ENCODE data around the gene DIP2C.
"Not testable (repeated sequence)": the region's sequence is repeated elsewhere in the genome, so short reads cannot be mapped to it uniquely, and the experiment has no call there.

DIP2C gene, protein sequence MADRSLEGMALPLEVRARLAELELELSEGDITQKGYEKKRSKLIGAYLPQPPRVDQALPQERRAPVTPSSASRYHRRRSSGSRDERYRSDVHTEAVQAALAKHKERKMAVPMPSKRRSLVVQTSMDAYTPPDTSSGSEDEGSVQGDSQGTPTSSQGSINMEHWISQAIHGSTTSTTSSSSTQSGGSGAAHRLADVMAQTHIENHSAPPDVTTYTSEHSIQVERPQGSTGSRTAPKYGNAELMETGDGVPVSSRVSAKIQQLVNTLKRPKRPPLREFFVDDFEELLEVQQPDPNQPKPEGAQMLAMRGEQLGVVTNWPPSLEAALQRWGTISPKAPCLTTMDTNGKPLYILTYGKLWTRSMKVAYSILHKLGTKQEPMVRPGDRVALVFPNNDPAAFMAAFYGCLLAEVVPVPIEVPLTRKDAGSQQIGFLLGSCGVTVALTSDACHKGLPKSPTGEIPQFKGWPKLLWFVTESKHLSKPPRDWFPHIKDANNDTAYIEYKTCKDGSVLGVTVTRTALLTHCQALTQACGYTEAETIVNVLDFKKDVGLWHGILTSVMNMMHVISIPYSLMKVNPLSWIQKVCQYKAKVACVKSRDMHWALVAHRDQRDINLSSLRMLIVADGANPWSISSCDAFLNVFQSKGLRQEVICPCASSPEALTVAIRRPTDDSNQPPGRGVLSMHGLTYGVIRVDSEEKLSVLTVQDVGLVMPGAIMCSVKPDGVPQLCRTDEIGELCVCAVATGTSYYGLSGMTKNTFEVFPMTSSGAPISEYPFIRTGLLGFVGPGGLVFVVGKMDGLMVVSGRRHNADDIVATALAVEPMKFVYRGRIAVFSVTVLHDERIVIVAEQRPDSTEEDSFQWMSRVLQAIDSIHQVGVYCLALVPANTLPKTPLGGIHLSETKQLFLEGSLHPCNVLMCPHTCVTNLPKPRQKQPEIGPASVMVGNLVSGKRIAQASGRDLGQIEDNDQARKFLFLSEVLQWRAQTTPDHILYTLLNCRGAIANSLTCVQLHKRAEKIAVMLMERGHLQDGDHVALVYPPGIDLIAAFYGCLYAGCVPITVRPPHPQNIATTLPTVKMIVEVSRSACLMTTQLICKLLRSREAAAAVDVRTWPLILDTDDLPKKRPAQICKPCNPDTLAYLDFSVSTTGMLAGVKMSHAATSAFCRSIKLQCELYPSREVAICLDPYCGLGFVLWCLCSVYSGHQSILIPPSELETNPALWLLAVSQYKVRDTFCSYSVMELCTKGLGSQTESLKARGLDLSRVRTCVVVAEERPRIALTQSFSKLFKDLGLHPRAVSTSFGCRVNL (N-terminal part only)

DNA sequence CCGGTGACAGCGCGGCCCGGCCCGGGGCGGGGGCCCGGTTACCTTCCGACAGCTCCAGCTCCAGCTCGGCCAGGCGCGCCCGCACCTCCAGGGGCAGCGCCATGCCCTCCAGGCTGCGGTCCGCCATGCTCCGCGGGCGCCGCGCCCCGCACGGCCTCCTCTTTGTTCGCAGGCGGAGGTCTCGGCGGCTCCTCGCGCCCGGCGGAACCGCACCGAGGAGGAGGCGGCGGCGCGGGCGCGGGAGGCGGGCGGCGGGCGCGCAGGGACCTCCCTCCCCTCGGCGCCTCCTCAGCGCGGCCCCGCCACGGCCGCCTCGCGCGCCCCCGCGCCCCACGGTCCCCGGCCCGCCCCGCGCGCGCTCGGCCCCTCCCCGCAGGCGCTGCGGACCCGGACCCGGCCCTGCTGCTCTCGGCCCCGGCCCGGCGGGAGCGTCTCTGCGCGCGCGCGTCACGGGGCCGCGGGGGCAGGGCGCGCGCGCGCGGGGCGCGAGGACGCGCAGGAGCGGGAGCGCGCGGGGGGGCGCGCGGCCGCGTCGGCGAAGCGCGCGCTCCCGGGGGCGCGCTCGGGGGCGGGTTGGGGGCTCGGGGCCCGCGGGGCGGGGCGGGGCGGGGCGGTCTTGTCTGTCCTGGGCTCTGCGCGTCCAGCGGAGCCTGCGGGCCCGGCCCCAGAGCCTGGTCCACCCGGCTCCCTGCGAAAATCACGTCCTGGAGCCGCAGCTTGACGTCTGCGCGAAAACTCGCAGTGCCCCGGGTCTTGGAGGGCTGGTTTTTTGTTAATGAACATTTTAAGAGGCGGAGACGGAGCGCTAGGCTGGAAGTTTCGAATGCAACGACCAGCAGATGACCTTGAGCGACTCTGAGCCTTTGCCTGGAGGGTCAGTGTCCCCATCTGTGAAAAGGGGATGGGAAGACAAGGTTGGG lies at the start of gene DIP2C:
TSS of gene DIP2C (minus strand) at position 217 of the 920 bp plus-strand sequence. CDS start at position 127, 90 bp downstream.
- DNase-seq = peak; percentile 19

DNA sequence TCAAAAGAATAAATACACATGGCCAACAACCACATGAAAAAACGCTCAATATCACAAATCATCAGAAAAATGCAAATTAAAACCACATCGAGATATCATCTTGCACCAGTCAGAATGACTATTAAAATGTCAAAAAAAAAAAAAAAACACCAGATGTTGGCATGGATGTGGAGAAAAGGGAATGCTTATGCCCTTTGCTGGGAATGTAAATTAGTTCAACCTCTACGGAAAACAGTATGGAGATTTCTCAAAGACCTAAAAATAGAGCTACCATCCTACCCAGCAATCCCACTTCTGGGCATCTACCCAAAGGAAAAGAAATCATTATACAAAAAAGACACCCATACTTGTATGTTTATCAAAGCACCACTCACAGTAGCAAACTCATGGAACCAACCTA lies 45.0 kb upstream of the DIP2C start:
- no peak for DNase-seq

DNA sequence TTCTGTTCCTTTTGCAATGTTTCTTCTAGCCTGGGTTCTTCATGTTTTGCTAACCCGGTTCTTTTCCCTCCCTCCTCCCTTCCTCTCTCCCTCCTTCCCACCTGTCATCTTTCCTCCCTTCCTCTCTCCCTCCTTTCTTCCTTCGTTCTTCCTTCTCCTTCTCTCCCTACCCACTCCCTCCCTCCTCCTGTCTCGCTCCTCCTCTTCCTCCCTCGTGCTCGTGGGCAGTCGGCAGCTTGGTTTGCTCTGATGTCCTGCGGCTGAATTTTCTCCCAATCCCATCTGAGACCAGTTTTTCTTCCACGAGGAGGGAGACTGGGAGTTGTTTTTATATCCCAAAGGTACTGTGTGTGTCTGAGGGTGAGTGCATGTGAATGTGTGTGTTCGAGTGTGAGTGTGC lies 43.6 kb upstream of the DIP2C start:
- DNase-seq = no peak

DNA sequence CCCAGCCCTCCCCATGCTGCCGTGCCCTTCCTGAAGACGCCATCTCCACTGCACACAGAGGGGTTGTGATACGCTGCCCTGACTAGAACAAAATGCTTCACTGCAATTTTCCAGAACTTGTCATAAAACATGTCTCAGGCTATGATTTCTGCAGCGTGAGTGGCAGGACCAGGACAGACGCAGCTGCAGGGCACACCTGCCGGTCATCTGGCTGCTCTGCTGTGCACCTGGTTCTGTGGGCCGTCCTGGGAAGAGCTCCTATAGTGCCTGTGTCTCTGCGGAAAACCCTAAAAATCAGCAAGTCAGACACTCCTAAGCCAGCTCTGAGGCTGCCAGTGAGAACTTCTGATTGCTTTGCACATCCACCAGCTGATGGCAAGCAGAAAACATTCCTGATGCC lies 39.7 kb upstream of the DIP2C start:
- DNase-seq = no peak

DNA sequence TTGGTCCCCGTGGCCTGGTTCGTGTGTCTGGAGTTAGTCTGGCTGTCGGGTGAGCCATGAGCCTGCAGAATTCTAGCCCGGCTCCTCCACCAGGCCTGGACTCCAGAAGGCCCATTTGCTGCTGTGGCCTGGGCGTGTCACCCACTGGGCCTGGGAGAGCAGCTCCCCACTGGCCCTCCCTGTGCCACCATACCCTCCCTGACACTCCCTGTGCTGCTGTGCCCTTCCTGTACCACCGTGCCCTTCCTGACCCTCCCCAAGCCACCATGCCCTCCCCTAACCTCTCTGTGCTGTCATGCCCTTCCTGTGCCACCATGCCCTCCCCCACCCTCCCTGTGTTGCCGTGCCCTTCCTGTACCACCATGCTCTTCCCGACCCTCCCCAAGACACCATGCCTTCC lies 39.1 kb upstream of the DIP2C start:
- DNase-seq = no peak

DNA sequence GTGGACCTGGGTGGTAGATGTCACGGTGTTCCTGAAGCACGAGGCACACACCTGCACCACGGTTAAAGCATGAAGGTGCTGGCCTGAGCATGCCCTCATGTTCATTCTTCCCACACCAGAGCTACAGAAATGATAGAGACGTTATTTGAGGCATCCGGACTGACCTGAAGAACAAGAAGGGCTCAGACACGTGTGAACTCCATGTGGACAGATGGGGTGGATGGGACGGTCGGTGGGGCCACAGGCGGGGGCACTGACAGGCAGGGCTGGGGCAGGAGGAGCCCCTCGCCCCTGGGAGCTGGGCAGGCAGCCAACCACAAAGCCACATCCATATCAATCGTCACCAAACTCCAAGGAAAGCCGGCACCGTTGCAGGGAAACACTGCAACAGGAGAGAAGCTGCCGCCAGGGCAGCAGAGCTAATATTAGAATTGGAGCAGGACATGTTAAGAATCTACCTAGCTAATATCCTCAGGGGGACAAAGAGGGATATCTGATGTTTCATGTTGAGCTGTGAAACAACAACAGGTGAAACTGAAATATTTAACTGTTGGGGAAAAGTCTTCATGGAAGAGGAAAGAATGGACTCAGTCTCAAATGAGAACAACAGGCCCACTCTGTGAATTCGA lies 37.8 kb upstream of the DIP2C start:
- no peak for DNase-seq

DNA sequence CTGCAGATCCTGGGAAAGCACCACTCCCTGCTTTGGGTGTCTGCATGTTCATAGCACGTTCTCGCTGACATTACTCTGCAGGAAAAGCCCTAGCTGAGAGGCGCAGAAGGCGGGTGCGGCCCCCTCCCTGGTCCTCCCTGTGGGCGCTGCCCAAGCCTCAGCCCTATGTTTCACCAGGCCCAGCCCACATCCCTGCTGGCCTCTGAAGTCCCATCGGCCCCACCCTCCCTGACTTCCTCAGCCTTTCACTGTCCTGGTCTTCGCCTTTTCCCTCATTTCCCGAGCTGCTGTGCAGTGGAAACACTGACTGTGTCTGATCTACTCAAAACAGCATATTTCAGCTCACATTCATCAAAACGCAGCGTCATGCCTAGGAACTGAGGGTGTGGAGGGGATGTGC lies 36.3 kb upstream of the DIP2C start:
- DNase-seq = no peak

DNA sequence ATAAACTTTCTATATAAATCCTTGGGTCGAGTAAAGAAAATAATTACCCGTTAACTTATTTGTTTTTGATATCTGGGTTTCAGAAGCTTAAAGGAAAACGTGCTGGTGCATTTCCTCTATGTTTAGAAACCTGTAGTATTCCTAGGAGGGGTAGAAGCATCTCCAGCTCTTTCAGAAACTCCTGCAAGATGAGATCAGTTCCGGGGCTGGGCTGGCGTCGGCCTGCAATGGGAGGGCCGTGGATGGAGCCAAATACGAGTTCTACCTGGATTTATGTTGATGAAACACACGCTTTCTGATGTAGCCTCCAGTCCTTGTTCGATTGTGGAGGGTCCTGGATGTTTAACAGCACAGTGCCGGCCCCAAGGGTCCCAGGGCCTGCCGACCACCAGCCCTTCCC lies 35.8 kb upstream of the DIP2C start:
- no peak for DNase-seq

DNA sequence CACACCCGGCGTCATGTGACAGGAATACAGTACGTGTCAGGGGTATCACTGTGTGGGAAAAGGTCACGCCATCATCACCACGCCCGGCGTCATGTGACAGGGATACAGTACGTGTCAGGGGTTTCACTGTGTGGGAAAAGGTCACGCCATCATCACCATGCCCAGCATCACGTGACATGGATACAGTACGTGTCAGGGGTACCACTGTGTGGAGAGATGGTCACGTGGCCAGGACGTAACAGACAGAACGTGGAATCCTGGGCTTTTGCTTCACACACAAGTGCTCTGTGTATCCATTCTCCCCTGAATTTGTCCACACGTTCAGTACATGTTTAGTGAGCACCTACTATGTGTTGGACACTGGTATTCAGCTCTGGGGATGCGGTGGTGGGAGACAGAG lies 34.5 kb upstream of the DIP2C start:
- no peak for DNase-seq

DNA sequence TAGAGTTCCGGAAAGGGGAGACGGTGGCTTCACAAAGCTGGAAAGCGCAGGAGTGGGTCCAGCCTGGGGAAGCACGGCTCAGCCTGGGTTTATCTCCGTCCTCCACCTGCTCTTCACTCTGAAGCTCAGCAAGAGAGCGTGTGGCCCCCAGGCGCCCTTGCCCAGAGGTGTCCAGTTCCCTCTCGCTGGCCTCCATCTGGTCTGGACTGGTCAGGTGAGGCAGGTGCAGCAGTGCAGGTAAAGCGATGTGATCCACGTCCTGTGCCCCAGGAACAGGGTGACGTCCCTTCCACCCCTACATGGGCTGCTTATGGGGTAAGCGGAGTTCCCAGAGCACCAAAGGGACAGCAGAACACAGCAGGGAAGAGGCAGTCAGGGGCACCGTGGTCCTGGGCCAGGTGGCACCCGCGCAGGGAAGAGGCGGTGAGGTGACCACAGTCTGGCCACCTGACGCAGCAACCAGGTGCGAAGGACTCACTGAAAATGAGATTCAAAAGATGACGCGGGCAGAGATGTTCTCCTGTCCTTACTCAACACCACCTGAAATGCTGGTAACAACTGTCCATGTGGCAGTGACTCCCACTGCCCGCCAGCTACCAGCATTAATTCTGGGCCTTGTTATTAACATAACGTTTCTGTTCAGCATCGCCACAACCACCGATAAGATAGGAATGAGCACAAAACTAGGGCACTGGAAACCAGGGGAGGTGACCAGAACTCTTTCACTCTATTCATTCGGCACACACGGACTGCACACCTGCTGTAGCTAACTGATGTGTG lies 33.0 kb upstream of the DIP2C start:
- no peak for DNase-seq

DNA sequence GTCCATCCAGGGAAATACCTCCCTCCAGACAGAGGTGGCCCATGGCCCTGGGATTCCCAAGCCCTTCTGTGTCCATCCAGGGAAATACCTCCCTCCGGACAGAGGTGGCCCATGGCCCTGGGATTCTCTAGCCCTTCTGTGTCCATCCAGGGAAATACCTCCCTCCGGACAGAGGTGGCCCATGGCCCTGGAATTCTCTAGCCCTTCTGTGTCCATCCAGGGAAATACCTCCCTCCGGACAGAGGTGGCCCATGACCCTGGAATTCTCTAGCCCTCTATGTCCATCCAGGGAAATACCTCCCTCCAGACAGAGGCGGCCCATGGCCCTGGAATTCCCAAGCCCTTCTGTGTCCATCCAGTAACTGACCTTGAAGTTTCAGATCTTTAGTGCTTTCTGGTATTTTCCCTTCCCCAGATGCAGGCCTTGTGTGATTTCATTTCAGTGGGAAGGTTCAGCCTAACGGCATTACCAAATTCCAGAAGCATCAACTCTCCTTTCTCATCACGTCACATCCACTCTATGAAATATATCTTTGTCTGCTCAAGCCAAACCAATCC lies 28.8 kb upstream of the DIP2C start:
- DNase-seq = no peak

DNA sequence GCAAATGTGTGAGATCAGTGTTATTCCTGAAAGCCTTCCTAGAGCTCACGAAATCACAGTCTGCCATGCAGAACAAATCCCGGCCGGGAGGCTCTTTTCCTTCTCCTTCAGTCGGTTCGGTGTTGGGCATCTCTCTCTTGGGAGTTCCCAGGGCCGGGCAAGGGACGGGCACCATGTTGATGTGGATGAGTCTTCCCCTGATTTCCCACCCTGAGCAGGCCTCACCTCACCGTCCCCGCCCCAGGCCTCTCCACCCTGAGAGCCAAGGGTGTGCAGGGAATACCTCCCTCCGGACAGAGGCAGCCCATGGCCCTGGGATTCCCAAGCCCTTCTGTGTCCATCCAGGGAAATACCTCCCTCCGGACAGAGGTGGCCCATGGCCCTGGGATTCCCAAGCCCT lies 28.0 kb upstream of the DIP2C start:
- DNase-seq = no peak

DNA sequence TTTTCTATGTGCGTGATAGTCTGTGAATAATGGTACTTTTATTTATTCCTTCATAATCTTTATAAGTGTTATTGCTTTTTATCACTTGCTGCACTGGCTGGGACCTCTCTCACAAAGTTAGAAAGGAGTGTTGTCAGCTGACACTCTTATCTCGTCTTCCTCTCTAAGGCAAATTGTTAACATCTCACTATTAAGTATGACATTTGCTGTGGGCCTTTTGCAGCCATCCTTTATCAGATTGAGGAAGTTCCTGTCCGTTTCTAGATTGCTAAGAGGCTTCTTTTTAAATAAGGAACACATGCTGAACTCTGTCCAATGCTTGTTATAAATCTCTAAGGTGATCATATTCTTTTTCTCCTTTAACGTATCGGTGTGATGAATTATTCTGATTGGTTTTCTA lies 27.4 kb upstream of the DIP2C start:
- no peak for DNase-seq

DNA sequence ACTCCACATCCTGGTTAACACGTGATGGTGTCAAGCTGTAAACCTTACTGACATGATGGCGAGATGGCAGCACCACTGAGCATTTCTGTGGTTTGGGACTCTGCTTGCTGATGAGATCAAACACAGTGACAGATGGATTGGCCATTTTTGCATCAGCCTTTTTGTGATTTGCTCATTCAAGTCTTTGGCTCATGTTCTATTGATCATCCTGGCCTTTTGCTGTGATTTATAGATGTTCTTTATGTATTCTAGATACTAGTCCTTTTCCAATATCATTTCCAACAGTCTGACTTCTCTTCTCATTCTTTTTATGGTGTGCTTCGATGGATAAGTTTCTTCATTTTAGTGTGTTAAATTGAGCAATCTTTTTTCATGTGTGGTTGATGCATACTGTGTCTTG lies 24.7 kb upstream of the DIP2C start:
- DNase-seq = no peak

DNA sequence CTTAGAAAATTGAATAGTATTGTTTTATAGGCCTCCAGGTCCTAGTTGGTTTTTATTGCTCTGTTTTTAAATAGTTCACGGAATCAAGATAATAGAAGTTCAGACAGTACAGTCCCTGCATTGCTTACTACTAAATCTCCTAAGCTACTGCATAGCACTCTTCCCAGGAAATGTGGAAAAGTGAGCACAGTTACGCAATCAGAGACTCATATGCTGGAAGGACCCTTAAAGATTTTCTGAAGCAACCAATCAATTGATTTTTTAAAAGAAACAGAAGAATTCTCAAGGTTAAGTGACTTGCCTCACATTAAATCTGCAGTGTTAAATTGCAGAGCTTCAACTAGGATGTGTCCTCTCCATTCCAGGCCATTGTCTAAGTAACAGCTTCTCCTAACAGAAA lies 23.1 kb upstream of the DIP2C start:
- no peak for DNase-seq

DNA sequence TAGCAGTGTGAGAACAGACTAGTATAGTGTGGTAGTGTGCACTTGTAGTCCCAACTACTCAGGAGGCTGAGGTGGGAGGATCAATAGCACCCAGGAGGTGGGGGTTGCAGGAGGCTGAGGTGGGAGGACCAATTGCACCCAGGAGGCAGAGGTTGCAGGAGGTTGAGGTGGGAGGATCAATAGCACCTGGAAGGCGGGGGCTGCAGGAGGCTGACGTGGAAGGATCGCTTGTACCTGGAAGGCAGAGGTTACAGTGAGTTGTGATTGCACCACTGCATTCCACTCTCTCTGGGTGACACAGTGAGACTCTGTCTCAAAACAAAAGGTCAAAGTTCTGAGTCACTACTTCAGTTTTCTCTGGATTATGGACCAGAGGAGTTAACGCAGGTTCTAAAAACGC lies 22.6 kb upstream of the DIP2C start:
- DNase-seq = no peak

DNA sequence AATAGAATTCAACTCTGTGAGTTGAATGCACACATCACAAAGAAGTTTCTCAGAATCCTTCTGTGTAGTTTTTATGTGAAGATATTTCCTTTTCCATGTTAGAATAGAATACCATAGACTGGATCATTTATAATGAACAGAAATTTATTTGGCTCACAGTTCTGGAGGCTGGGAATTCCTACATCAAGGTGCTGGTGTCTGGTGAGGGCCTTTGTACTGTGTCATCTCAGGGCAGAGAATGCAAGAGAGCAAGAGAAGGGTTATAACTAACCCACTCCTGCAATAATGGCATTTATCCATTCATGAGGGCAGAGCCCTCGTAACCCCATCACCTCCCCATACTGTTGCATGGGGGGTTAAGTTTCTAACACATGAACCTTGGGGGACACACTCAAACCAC lies 18.4 kb upstream of the DIP2C start:
- no peak for DNase-seq

DNA sequence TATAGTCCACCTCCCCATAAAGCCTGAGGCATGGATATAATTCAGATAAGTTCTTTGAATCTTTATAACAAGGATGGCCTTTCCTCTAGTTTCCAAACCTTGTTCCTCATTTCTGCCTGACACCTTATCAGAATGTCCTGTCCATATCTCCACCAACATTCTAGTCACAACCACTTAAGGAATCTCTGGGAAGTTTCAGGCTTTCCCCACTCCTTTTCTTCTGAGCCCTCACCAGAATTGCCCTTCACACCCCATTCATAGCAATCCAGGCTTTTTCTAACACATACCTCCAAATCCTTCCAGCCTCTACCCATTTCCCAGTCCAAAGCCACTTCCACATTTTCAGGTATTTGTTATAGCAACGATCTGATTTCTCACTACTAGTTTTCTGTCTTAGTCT lies 18.0 kb upstream of the DIP2C start:
- no peak for DNase-seq

DNA sequence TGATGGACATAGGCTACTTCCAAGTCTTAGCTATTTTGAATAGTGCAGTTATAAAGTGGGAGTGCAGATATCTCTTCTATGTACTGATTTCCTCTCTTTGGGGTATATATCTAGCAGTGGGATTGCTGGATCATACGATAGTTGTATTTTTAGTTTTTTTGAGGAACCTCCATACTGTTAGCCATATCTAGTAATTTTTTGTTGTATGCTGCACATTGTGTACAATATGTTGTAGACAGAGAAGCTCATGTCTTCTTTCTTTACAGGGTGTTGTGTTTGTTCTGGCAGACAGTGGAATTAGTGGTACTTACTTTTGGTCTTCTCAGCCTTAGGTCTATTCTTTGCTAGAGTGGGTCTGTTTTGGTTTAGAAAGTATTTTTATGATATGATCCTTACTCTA lies 13.7 kb upstream of the DIP2C start:
- no peak for DNase-seq

DNA sequence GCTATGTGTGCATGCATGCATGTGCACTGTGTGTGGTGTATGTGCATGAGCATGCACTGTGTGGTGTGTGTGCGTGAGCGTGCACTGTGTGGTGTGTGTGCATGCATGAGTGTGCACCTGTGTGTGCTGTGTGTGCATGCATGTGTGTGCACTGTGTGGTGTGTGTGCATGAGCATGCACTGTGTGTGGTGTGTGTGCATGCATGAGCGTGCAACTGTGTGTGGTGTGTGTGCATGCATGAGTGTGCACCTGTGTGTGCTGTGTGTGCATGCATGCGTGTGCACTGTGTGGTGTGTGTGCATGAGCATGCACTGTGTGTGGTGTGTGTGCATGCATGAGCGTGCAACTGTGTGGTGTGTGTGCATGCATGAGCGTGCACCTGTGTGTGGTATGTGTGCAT lies 10.7 kb upstream of the DIP2C start:
- not testable (repeated sequence) for DNase-seq

All from NCI-H446 treated with DMSO at 0.1 percent for 48 hours (cell line).